Measurements from ENCODE around the gene PAN3. TPM values are rescaled to one million over a fixed set of nuclear protein-coding genes. Genes with fewer than 3 reads are reported as not detected.

PAN3 gene
- total RNA-seq, 1 experiment from 2014 or later, result 48.5 TPM

GRCh38 chr13:28319528-28319927, 181.2 kb downstream of the PAN3 start:
- H2AK5ac ChIP-seq (ENCODE audit: insufficient read length, low read length), result no peak overlapping the region
- H4K5ac ChIP-seq (ENCODE audit: insufficient read length, low read depth, low read length), result no peak overlapping the region
- no peak overlapping the region for H3T11ph ChIP-seq (ENCODE audit: low read length)
- H3K27me3 Mint-ChIP-seq (ENCODE audit: low read depth), result no peaks in the 10 kb centered on the region
- H4K91ac ChIP-seq (ENCODE audit: insufficient read length, low read depth, low read length), result no peak overlapping the region
- no peak overlapping the region for H3K14ac ChIP-seq (ENCODE audit: insufficient read depth, low read length)
- no peaks in the 10 kb centered on the region for H3K4me1 ChIP-seq (ENCODE audit: insufficient read depth, low read length)
- DNase-seq, result no peak
- H3K27ac Mint-ChIP-seq, result no peak overlapping the region; a peak in 1 of 7 replicates
- no peak overlapping the region for H3K27ac ChIP-seq (ENCODE audit: insufficient read length, low read depth, low read length)
- H2BK15ac ChIP-seq (ENCODE audit: low read depth, low read length), result no peak overlapping the region
- no peak overlapping the region for H3K4ac ChIP-seq (ENCODE audit: low read depth, low read length)
- peaks cover 16 to 20% (median 17%) of the 10 kb centered on the region in 3 experiments; a peak in 6 of 7 replicates for H3K36me3 Mint-ChIP-seq (ENCODE audit: insufficient read depth in 1 of 3, low read depth in 3 of 3)
- no CpG with 5 or more reads among the region's 5 CpGs for WGBS (ENCODE audit: extremely low coverage, insufficient read length, low lambda C conversion rate)
- H3K27me3 ChIP-seq (ENCODE audit: insufficient read depth, low read length), result no peaks in the 10 kb centered on the region
- no peak overlapping the region for H2AFZ ChIP-seq (ENCODE audit: low read length)
- no peak overlapping the region for H2BK12ac ChIP-seq (ENCODE audit: insufficient read length, low read depth, low read length)
- peaks cover 4 to 13% of the 10 kb centered on the region in 2 experiments for H3K4me1 Mint-ChIP-seq
- H3K23ac ChIP-seq (ENCODE audit: insufficient read length, low read depth, low read length), result no peak overlapping the region
- no peaks in the 10 kb centered on the region for H3K9me3 ChIP-seq (ENCODE audit: control insufficient read depth, low read depth, low read length)
- H4K20me1 ChIP-seq (ENCODE audit: control insufficient read depth, insufficient read depth, insufficient read length), result no peaks in the 10 kb centered on the region
- H2BK20ac ChIP-seq (ENCODE audit: low read depth, low read length, poor library complexity, severe bottlenecking), result no peak overlapping the region
- no peak overlapping the region for H3K18ac ChIP-seq (ENCODE audit: insufficient read length, low read depth, low read length)
- H3K79me2 ChIP-seq (ENCODE audit: insufficient read depth, low read length), result no peaks in the 10 kb centered on the region
- no peak overlapping the region for H4K8ac ChIP-seq (replicated peaks; ENCODE audit: insufficient read length, low read depth, low read length)
- H3K23me2 ChIP-seq (ENCODE audit: insufficient read length, low read depth, low read length, poor library complexity, severe bottlenecking), result no peaks in the 10 kb centered on the region
- H3K79me1 ChIP-seq (ENCODE audit: insufficient read depth, low read depth, low read length, poor library complexity, severe bottlenecking), result no peaks in the 10 kb centered on the region
- H2BK120ac ChIP-seq (ENCODE audit: low read depth, low read length, poor library complexity, severe bottlenecking), result no peak overlapping the region
- no peak for TF ChIP-seq CTCF (conservative IDR thresholded peaks at IDR 0.05)
- H2BK5ac ChIP-seq (ENCODE audit: insufficient read length, low read length), result no peak overlapping the region
- H3K4me2 ChIP-seq (ENCODE audit: insufficient read depth, insufficient read length, low read length), result no peak overlapping the region
- H3K56ac ChIP-seq (ENCODE audit: insufficient read length, low read depth, low read length), result no peak overlapping the region
- H3K4me3 Mint-ChIP-seq, result no peak overlapping the region
- H3K9me3 Mint-ChIP-seq, result no peaks in the 10 kb centered on the region
- no peak overlapping the region for H3K9ac ChIP-seq (ENCODE audit: extremely low read depth, insufficient read length, low read length)
